COLO668 (cell line): ENCODE data around the gene MAN2B2.
A peak's percentile ranks its signal among the peaks of the same experiment; 100 is the strongest.
"Not testable (repeated sequence)": the region's sequence is repeated elsewhere in the genome, so short reads cannot be mapped to it uniquely, and the experiment has no call there.

Source experiments
- DNase-seq: peaks from one replicate; lab custom pipeline; 2025; ENCODE audit not compliant: unreplicated experiment; lab: John Stamatoyannopoulos, UW

MAN2B2 gene

DNA sequence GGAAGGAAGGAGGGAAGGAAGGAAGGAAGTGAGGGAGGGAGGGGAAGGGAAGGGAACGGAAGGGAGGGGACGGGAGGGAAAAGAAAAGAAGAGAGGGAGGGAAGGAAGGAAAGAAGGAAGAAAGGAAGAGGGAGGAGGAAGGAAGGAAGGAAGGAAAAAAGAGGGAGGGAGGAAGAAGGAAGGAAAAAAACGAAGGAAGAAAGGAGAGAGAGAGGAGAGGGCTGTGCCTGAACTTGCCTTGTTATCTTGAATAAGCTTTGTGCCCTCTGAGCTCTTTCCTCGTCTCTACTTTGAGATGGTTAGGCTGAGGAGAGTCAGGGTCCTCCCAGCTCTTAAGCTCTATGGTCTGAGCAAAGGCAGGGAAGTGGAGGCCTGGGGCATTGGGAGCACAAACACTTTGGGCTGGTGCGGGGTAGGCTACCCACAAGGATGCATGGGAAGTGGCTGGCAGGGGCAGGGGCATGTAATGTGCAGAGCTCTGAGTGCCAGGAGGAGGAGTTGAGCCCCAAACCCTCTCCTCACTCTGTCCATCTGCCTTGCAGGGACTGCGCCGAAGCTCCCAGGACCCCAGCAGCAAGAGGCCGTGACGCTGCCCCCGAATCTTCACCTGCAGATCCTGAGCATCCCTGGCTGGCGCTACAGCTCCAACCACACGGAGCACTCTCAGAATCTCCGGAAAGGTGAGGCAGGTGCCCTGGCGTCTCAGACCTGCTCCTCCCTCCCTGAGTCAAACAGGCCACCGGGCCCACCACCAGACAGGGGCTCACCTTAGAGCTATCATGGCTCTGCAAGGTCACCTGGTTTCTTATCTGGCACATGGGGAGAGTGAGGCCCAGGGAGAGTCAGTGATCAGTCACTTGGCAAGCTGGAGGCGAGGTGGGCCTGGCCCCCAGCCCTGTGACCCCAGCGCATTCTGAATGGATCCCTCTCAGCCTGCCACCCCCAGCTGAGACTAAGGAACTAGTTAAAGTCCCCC is 39.0 kb downstream of the MAN2B2 start:
- DNase-seq: no peak

- no peak for DNase-seq
Observed at GRCh38 chr4:6614701-6615230, 39.8 kb downstream of the MAN2B2 start.

DNA sequence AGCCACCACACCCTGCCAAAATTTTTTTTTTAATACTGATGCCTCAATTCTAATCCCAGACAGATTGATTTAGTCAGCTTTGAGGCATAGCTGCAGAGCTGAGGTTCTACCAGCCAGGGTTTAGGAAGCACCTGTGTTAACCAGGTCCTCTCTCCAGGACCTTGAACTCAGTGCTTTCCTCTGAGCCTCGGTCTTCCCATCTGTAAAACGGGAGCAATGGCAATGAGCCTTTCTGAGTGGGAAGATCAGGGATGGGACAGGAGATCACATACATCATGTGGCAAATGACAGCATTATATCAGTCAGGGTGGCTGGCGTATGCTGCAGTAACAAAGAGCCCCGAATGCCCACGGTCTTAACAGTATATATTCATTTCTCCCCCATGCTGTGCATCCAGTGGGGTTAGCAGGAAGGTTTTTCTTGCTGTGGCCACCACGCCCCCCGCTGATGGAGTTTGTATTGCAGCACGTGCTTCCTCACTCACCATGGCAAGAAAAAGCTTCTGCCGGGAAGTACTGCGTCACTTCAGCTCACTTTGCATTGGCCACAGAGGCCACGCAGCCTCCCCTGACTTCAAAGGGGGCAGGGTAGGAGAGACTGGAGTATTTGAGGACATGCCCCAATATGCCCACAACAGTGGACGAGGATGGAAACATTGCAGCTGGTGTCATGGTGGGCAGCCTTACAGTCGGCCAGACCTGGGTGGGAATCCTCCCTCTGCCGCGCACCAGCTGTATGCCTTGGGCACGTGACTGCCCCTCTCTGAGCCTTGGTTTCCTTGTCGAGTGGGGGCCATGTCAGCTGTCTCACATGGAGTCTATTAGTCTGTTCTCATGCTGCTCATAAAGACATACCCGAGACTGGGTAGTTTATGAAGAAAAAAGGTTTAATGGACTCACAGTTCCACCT is 41.4 kb downstream of the MAN2B2 start:
- no peak for DNase-seq

GRCh38 chr4:6617246-6617645 is 42.3 kb downstream of the MAN2B2 start:
- no peak for DNase-seq

- no peak for DNase-seq
Observed at GRCh38 chr4:6618386-6619115, 43.6 kb downstream of the MAN2B2 start.

GRCh38 chr4:6619116-6619465 is 44.1 kb downstream of the MAN2B2 start:
- DNase-seq: no peak

DNA sequence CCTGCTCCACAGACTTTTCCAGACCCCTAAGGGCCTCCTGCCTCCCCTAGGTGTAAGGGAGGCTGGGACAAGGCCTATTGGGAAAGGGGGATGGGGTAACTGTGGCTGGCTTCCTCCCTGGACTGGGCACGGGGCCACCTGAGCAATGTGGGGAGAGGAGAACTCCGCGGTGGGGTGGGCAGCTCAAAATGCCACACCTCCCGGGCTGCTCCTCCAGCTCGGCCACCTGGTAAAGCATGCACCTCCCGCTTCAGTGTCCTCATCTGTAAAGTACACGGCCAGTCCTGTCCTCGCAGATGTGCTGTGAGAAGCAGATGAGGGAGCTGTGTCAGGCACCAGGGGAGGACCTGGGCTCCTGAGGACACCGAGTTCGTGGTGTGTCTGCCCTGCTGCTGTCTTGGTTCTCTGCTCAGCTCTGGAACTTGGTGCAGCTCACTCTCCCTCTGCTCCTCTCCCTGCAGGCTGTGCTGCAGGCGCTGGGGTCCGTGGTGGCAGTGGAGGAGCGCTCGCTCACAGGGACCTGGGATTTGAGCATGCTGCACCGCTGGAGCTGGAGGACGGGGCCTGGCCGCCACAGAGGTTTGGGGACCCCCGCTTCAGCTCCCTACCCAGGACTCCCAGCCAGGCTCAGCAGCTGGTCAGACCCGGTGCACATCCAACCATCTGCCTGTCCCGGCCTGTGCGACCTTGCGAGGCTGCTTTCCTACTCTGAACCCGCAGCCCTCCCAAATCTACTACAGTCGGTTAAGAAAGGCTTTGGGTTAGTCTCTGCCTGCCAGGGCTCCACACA is 44.7 kb downstream of the MAN2B2 start:
- no peak for DNase-seq

DNA sequence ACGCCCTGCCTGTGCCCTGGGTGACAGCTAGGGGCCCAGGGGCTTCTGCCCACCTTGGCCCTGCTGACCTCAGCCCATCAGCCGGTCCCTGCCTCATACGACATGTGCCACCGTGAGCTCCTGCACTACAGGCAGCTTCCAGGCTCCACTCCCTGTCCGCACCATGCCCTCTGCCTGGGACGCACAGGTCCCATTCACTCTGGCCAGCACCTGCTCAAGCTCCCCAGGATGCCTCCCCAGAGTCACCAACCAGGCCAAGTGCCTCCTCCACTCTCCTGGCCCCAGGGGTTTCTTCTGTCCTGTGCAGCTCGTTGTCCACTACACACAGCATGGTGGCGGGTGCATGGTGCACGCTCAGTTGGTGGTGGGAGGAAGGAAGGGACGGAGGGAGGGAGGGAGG is 45.3 kb downstream of the MAN2B2 start:
- no peak for DNase-seq

DNA sequence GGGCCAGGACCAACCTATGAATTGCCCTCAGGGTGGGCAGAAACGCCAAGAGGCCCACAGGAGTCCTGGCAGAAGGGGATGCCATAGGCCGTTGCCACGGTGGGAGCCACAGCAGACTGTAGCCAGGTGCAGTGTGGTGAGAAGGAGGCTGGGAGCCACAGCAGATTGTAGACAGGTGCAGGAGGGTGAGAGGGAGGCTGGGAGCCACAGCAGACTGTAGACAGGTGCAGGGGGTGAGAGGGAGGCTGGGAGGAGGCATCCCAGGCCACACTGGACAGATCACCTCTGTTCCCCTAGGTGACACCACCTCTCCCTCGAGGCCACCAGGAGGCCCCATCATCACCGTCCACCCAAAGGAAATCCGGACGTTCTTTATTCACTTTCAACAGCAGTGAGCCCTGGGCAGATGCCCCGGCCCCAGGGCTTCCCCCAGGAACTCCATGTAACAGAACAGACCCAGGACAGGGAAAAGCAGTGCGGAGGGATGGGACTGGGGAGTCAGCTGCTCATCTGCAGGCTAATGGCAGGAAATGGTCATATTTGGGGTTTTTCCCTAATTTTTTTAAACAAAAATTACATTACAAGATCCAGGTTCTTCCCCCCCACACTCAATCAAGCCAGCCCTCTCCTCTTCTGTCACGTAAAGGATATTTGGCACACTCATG is 46.0 kb downstream of the MAN2B2 start:
- DNase-seq: no peak

DNA sequence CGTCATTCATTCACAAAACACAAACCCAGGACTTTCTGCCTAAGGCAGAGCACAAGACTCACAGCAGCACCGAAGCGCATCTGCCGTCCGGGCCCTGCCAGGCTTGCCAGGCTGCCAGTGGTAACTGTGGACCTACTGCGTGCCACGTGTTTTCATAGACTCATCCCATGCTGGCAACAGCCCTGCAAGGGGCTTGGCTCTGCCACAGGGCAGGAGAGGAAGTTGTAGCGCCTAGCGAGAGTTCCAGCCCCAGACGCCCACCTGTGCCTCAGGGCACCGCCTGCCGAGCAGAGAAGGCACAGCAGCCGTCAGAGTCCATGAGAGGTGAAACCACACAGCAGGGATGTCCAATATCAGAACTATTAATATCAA is 46.6 kb downstream of the MAN2B2 start:
- no peak for DNase-seq

DNA sequence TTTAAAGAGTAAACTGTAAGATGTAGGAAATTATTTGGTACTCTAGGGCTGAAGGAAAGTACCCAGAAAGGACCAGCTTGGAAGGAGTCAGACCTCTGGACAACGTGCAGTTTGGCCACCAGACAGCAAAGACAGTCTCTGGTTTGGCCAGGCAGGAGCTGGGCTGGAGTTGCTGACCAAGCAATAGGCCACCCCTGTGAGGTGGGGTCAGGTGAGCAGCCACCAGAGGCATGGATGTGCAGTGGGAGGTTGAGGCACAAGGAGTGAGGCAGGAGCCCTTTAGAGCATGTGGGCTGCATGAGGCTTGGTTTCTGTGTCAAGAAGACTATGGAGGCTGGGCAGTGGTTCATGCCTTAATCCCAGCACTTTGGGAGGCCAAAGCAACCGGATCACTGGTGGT is 47.8 kb downstream of the MAN2B2 start:
- no peak for DNase-seq

GRCh38 chr4:6625256-6625655 is 50.3 kb downstream of the MAN2B2 start:
- no peak for DNase-seq

DNA sequence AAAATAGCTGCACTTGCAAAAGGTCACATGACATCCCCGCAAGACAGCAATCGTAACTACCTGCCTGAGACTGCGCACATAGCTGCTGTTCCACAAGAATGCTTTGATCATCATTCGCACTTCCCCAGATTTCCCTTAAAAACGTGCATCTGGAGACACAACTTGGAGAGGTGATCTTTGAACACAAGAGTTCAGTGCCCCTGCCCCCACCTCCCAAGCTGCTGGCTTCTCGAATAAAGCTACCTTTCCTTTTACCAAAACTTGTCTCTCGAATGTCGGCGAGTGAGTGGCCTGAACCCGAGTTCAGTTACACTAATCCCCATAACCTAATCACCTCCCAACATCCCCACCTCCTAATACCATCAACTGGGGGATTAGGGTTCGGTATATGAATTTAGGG is 51.1 kb downstream of the MAN2B2 start:
- DNase-seq: no peak

- DNase-seq: no peak
Observed at GRCh38 chr4:6627832-6628231, 52.8 kb downstream of the MAN2B2 start.

DNA sequence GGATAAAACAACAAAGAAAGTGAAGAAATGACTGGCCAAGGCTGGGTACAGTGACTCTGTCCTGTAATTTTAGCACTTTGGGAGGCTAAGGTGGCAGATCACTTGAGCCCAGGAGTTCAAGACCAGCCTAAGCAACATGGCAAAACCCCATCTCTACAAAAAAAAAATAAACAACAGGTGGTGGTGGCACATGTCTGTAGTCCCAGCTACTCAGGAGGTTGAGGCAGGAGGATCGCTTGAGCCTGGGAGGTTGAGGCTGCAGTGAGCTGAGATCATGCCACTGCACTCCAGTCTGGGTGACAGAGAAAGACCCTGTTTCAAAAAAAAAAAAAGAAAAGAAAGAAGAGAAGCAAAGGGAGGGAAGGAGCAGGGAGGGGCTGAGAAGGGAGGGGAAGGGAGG is 53.5 kb downstream of the MAN2B2 start:
- not testable (repeated sequence) for DNase-seq

- no peak for DNase-seq
Observed at GRCh38 chr4:6632125-6632524, 57.1 kb downstream of the MAN2B2 start.

DNA sequence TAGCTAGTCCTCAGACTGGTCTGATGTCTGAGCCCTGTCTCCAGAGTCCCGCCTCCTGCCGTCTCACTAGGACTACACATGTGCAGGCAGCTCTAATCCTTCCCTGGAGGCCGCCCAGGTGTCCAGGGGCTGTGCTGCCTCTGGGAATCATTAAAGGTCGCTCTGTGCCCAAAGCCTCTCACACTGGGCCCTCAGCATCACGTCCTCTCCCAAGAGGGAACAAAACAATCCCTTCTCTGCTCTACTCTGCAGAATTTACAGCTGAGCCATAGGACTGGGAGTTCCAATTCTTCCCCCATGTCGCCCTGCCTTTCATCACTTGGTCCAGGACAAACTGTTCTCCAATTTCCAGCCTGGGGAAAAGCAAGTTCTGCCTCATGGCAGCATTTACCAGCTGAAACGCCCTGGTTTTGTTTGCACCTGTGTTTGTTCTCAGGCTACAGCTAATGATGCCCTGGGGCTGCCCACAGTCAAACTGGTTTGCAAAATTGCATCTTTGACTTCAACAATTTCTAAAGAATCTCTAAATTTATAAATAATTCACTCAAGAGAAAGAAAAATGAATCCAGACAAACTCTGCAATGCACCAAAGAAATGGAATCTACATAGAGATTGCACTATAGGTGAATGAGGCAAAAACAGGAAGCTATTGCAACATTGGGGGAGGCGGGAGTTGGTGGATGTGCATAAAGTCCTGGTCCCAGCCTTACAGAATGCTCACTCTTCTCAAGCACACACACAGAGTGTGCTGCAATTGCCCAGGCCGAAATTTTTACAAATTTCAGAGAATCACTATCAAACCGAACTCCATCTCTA is 58.3 kb downstream of the MAN2B2 start:
- peak; percentile 70 for DNase-seq

DNA sequence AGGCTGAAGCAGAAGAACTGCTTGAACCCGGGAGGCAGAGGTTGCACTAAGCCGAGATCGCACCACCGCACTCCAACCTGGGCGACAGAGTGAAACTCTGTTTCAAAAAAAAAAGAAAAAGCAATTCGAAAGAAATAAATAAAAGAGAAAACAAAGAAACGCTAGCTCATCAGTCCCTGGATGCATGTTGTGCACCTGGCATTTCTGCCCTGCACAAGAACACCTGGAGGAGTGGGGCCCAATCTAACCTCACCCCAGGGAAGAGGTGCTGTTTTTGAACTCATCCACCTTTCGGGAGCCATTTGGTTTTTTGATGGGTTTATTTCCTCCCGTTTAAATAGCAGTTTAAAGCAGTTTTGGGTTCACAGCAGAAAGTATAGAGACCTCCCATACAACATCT is 59.8 kb downstream of the MAN2B2 start:
- no peak for DNase-seq

- no peak for DNase-seq
Observed at GRCh38 chr4:6639137-6639680, 64.2 kb downstream of the MAN2B2 start.
